A549 (cell line): ENCODE measurements around the gene REEP3.

Source experiments
- CTCF ChIP-seq: fragments of >200 bp; sonication (Bioruptor Twin); formaldehyde crosslinking; IDR thresholded peaks from 3 replicates; pipeline ENCODE4 v1.5.1; 2016
- EP300 ChIP-seq, 2 experiments: fragments of >200 bp; sonication (Bioruptor Twin); formaldehyde crosslinking; IDR thresholded peaks; 2 replicates in 1 of 2; 3 replicates in 1 of 2; pipeline ENCODE4 v1.6.1; 2016 to 2017
- POLR2A ChIP-seq: IDR thresholded peaks from 2 replicates; pipeline ENCODE4 v1.6.1; 2012; ENCODE audit warnings: mild to moderate bottlenecking, low read length
- POLR2AphosphoS2 ChIP-seq: conservative IDR thresholded peaks from 2 replicates; pipeline ENCODE4 v1.6.1; 2012; ENCODE audit warnings: low read length, improper control_type of control experiment, inconsistent platforms
- SMC3 ChIP-seq: fragments of >200 bp; sonication (Bioruptor Twin); formaldehyde crosslinking; IDR thresholded peaks from 3 replicates; pipeline ENCODE4 v1.6.1; 2018; ENCODE audit warnings: inconsistent platforms

GRCh38 chr10:63555330-63555729 lies 34.1 kb downstream of the REEP3 start:
- TF ChIP-seq CTCF (no peak), POLR2AphosphoS2 (no peak), SMC3 (no peak), EP300 (IDR thresholded peaks at IDR 0.05) (no peak), POLR2A (no peak)
